MM.1S (cell line): ENCODE data around the gene ZNF765.

Source experiments
- EZH2 ChIP-seq: fragments of 300-600 bp; sonication (generic); optimal IDR thresholded peaks from 2 replicates; pipeline ENCODE3; 2017; ENCODE audit warnings: low read depth, mild to moderate bottlenecking, antibody characterized with exemption, low read length, mixed read lengths
- EZH2phosphoT487 ChIP-seq: fragments of 300-600 bp; sonication (generic); IDR thresholded peaks from 2 replicates; pipeline ENCODE4 v1.6.1; 2018; ENCODE audit warnings: antibody characterized with exemption, low read length

DNA sequence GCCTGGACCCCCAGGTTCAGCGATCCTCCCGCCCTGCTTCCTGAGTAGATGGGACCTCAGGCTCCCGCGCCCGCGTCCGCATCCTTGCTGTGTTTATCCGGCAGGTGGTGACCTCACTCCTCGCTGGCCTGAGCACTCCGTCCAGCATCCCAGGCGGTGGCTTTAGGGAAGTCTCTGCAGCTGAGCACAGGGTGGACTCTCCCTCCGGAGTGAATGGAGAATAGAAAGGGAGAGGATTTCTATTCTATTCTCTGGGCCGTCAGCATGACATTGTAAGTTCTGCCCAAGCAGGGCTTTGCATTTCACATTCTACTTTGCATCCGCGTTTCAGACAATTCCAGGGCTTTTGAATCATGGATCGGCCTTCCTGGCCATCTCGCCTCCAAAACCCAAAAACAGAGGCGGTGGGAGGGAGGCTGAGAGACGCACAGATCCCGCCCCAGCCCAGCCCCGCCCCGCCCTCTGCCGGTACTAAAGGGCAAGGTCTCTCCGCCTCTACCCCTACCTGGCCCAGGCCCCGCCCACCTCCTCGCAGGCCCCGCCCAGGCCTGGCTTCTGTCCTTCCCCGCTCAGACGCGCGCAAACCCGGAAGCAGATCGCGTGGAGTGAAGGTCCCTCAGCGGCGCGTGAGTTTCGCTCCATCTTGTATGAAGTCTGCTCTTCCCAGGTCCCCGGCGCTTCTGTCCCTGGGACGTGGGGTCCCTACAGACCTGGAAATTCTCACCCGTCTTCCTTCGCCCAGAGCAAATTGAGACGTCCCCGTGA lies 29.6 kb upstream of the ZNF765 start, which contains the start of gene ZNF525:
- TF ChIP-seq EZH2 = no peak
- TF ChIP-seq EZH2phosphoT487 = no peak
